Osteocyte (in vitro differentiated cells): ENCODE data around the gene SIGLECL1. TPM values are rescaled to one million over a fixed set of nuclear protein-coding genes. Genes with fewer than 3 reads are reported as not detected.
"Not testable (repeated sequence)": the region's sequence is repeated elsewhere in the genome, so short reads cannot be mapped to it uniquely, and the experiment has no call there.

Experiments
- DNase-seq: peaks from one replicate; pipeline ENCODE4 v3.0.0; 2021; ENCODE audit warnings: mixed read lengths; ENCODE audit not compliant: unreplicated experiment; ENCODE audit errors: extremely low spot score
- H3K27ac Mint-ChIP-seq: one replicate; pipeline ENCODE4 v1.8.0; 2021; ENCODE audit warnings: mild to moderate bottlenecking, mixed read lengths; ENCODE audit not compliant: unreplicated experiment
- H3K27me3 Mint-ChIP-seq: one replicate; pipeline ENCODE4 v1.8.0; 2021; ENCODE audit warnings: mixed read lengths; ENCODE audit not compliant: unreplicated experiment
- H3K36me3 Mint-ChIP-seq: one replicate; pipeline ENCODE4 v1.8.0; 2021; ENCODE audit warnings: mixed read lengths; ENCODE audit not compliant: unreplicated experiment
- H3K4me1 Mint-ChIP-seq: one replicate; pipeline ENCODE4 v1.8.0; 2021; ENCODE audit warnings: mixed read lengths; ENCODE audit not compliant: unreplicated experiment
- H3K4me3 Mint-ChIP-seq: one replicate; pipeline ENCODE4 v1.8.0; 2021; ENCODE audit warnings: mild to moderate bottlenecking, moderate library complexity, mixed read lengths; ENCODE audit not compliant: unreplicated experiment
- H3K9me3 Mint-ChIP-seq: one replicate; pipeline ENCODE4 v1.8.0; 2021; ENCODE audit warnings: mixed read lengths; ENCODE audit not compliant: unreplicated experiment
- CTCF ChIP-seq: fragments of 200-600 bp; sonication (generic); IDR thresholded peaks from 2 replicates; pipeline ENCODE4 v1.5.0; 2021; ENCODE audit warnings: antibody characterized with exemption, mild to moderate bottlenecking, moderate library complexity
- total RNA-seq: library from RNA; stranded (reverse); gene quantifications from 2 replicates; pipeline ENCODE4 v1.2.1, GENCODE V29; 2021

The SIGLECL1 gene
- total RNA-seq, 1 donor from 2014 or later, result not detected

- H3K9me3 Mint-ChIP-seq, result peaks cover 3% of the 10 kb centered on the region
- H3K36me3 Mint-ChIP-seq, result no peaks in the 10 kb centered on the region
- no peaks in the 10 kb centered on the region for H3K4me1 Mint-ChIP-seq
- H3K4me3 Mint-ChIP-seq, result no peak overlapping the region
- DNase-seq, result no peak
- no peaks in the 10 kb centered on the region for H3K27me3 Mint-ChIP-seq
- TF ChIP-seq CTCF, result no peak
- H3K27ac Mint-ChIP-seq, result no peak overlapping the region
Observed at GRCh38 chr19:51224163-51224641, 26.7 kb upstream of the SIGLECL1 start.

GRCh38 chr19:51224898-51225393 is 25.9 kb upstream of the SIGLECL1 start, which contains the start of gene CD33:
TSS of gene CD33 (plus strand) at chr19:51225080. CDS start at chr19:51225119, 39 bp downstream.
- not testable (repeated sequence) for DNase-seq, H3K36me3 Mint-ChIP-seq, H3K27me3 Mint-ChIP-seq, H3K4me3 Mint-ChIP-seq, H3K27ac Mint-ChIP-seq, H3K9me3 Mint-ChIP-seq, H3K4me1 Mint-ChIP-seq

GRCh38 chr19:51226067-51226466 is 24.8 kb upstream of the SIGLECL1 start:
- Mint-ChIP-seq H3K27ac (no peak overlapping the region), H3K27me3 (no peaks in the 10 kb centered on the region), H3K4me1 (no peaks in the 10 kb centered on the region), H3K4me3 (no peak overlapping the region), H3K36me3 (no peaks in the 10 kb centered on the region), H3K9me3 (no peaks in the 10 kb centered on the region)
- TF ChIP-seq CTCF, result no peak
- no peak for DNase-seq

- TF ChIP-seq CTCF, result no peak
- no peaks in the 10 kb centered on the region for H3K4me1 Mint-ChIP-seq
- no peak overlapping the region for H3K4me3 Mint-ChIP-seq
- DNase-seq, result no peak
- H3K27me3 Mint-ChIP-seq, result no peaks in the 10 kb centered on the region
- H3K9me3 Mint-ChIP-seq, result peaks cover 4% of the 10 kb centered on the region
- no peak overlapping the region for H3K27ac Mint-ChIP-seq
- no peaks in the 10 kb centered on the region for H3K36me3 Mint-ChIP-seq
Observed at GRCh38 chr19:51227326-51227725, 23.6 kb upstream of the SIGLECL1 start.

GRCh38 chr19:51227966-51228365 is 22.9 kb upstream of the SIGLECL1 start:
- no peaks in the 10 kb centered on the region for H3K4me1 Mint-ChIP-seq
- H3K4me3 Mint-ChIP-seq, result no peak overlapping the region
- peaks cover 8% of the 10 kb centered on the region for H3K9me3 Mint-ChIP-seq
- TF ChIP-seq CTCF, result no peak
- DNase-seq, result no peak
- no peaks in the 10 kb centered on the region for H3K27me3 Mint-ChIP-seq
- no peak overlapping the region for H3K27ac Mint-ChIP-seq
- no peaks in the 10 kb centered on the region for H3K36me3 Mint-ChIP-seq

- TF ChIP-seq CTCF, result no peak
- Mint-ChIP-seq H3K4me3 (no peak overlapping the region), H3K27me3 (no peaks in the 10 kb centered on the region), H3K9me3 (peaks cover 22% of the 10 kb centered on the region), H3K27ac (no peak overlapping the region), H3K4me1 (no peaks in the 10 kb centered on the region), H3K36me3 (no peaks in the 10 kb centered on the region)
- no peak for DNase-seq
Observed at GRCh38 chr19:51240866-51241265, 10.0 kb upstream of the SIGLECL1 start.
